ENCODE results near the gene TMEM30B.

DNA sequence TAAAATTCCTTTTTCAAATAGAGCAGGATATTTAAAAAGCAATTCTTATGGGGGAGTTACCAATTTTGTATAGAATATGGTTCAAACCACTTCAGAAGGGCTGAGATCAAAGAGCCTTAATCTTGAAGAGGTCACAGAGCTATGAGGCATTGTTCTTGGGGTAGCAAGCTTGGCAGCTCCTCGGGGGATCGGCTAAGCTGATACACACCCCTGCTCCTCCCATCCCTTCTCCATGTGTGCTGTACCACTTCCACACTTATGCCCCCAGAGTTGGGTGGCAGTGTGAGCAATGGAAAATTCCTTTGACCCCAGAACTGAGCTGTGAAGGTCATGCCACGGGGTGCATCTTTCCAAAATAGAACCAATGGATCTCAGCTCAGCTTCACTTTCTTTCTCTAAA, 15.0 kb upstream of the TMEM30B start:
- TF ChIP-seq CTCF (IDR thresholded peaks at IDR 0.05) (no peak), POLR2A (IDR thresholded peaks at IDR 0.05) (no peak)

Data from adrenal gland (tissue), 5 donors.